ENCODE measurements around the gene TBC1D2.
"Not testable (repeated sequence)": the region's sequence is repeated elsewhere in the genome, so short reads cannot be mapped to it uniquely, and the experiment has no call there.

TBC1D2 gene

GRCh38 chr9:98185021-98185567 lies 70.4 kb downstream of the TBC1D2 start:
- H3K4me3 Mint-ChIP-seq, result no peak overlapping the region
- H3K9me3 Mint-ChIP-seq, result no peaks in the 10 kb centered on the region
- peaks cover 19% of the 10 kb centered on the region for H3K4me1 Mint-ChIP-seq (ENCODE audit: low read depth)
- H3K27me3 Mint-ChIP-seq, result no peaks in the 10 kb centered on the region
- no peaks in the 10 kb centered on the region for H3K36me3 Mint-ChIP-seq (ENCODE audit: low read depth)
- H3K27ac Mint-ChIP-seq, result no peak overlapping the region

DNA sequence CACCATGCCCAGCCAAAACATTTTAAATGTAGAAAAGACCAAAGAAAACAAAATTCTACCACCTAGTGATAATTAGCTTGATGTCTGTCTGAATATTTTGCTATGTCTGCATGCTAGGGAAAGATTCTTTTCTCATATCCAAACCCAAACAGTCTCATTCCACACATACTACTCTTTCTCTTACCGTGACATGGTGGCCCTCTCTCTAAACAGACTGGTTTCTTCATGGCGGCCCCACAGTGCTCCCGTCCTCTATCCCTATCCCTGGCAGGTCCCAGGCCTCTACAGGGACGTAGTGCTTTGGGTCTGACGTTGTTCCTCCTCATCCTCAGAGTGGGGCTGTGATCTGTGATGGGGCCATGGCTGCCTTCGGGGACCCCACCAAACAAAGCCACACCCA lies 71.1 kb downstream of the TBC1D2 start:
- no peaks in the 10 kb centered on the region for H3K9me3 Mint-ChIP-seq
- no peak overlapping the region for H3K4me3 Mint-ChIP-seq
- no peaks in the 10 kb centered on the region for H3K27me3 Mint-ChIP-seq
- H3K27ac Mint-ChIP-seq, result no peak overlapping the region
- no peaks in the 10 kb centered on the region for H3K36me3 Mint-ChIP-seq (ENCODE audit: low read depth)
- peaks cover 18% of the 10 kb centered on the region for H3K4me1 Mint-ChIP-seq (ENCODE audit: low read depth)

GRCh38 chr9:98182889-98183599 lies 72.4 kb downstream of the TBC1D2 start:
- H3K27ac Mint-ChIP-seq, result no peak overlapping the region
- H3K4me1 Mint-ChIP-seq (ENCODE audit: low read depth), result peaks cover 11% of the 10 kb centered on the region
- no peaks in the 10 kb centered on the region for H3K27me3 Mint-ChIP-seq
- H3K36me3 Mint-ChIP-seq (ENCODE audit: low read depth), result no peaks in the 10 kb centered on the region
- no peak overlapping the region for H3K4me3 Mint-ChIP-seq
- no peaks in the 10 kb centered on the region for H3K9me3 Mint-ChIP-seq

GRCh38 chr9:98182069-98182820 lies 73.2 kb downstream of the TBC1D2 start:
- Mint-ChIP-seq H3K27me3 (no peaks in the 10 kb centered on the region), H3K36me3 (ENCODE audit: low read depth) (no peaks in the 10 kb centered on the region), H3K9me3 (no peaks in the 10 kb centered on the region), H3K27ac (peak overlapping the region; percentile 18), H3K4me1 (ENCODE audit: low read depth) (peaks cover 11% of the 10 kb centered on the region), H3K4me3 (no peak overlapping the region)

- Mint-ChIP-seq H3K27me3 (no peaks in the 10 kb centered on the region), H3K4me3 (no peak overlapping the region), H3K9me3 (no peaks in the 10 kb centered on the region), H3K4me1 (ENCODE audit: low read depth) (peaks cover 11% of the 10 kb centered on the region), H3K27ac (peak overlapping the region; percentile 18), H3K36me3 (ENCODE audit: low read depth) (no peaks in the 10 kb centered on the region)
Observed at GRCh38 chr9:98181746-98182068, 73.7 kb downstream of the TBC1D2 start.

DNA sequence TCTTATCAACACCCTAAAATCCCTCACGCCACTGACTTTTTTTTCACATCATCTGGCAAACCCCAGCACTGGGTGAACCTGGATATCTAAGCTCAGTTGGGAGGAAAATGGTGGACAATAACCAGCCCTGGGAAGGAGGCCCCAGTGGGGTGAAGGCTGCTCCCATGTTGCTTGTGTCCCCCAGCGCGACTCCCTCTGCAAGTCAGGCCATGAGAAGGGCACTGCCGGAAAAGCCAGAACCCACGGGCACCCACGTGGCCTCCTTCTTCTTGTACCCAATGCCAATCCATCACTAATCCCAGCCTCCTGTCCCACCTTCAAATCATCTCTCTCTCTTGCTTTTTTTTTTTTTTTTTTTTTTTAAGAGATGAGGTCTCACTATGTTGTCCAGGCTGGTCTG lies 74.5 kb downstream of the TBC1D2 start:
- no peaks in the 10 kb centered on the region for H3K9me3 Mint-ChIP-seq
- H3K36me3 Mint-ChIP-seq (ENCODE audit: low read depth), result no peaks in the 10 kb centered on the region
- no peak overlapping the region for H3K4me3 Mint-ChIP-seq
- H3K4me1 Mint-ChIP-seq (ENCODE audit: low read depth), result peaks cover 11% of the 10 kb centered on the region
- no peaks in the 10 kb centered on the region for H3K27me3 Mint-ChIP-seq
- H3K27ac Mint-ChIP-seq, result no peak overlapping the region

DNA sequence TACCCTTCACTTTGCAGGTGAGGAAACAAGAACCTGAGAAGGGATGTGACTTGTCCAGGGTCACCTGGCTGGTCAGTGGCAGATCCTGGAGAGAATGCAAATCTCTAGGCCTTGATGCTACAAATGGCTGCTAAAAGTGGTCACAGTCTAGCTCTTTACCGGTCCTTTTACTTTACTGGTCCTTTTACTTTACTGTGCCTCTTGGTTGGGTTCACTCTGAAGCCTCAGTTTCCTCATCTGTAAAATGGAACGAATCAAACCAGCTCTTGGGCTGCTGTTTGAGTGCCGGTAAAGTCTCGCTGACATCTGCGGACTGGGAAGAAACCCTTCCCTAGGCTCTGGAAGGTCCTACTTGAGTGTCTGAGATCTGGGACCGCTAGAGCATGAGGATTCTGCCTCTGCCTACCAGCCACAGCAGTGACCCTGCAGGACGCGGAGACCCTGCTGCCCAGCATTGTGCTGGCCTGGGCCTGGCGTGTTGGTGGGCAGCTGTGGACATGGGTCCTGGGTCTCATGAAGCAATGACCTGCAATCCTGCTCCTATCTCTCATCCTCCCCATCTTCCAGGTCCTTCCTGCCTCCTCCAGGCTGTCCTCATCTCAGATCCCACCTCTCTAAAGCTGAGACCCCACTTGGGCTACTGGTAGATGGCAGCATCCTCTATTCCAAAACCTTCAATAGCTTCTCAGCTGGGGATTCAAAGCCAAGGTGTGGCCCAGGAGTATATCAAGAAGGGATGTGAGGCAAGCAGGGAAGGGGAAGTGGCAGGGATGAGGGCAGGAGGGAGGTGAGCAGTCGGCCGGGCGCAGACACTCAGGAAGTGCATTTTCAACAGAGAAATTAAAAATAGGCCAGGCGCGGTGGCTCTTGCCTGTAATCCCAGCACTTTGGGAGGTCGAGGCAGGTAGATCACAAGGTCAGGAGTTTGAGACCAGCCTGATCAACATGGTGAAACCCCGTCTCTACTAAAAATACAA lies 76.3 kb downstream of the TBC1D2 start:
- no peak overlapping the region for H3K27ac Mint-ChIP-seq
- no peak overlapping the region for H3K4me3 Mint-ChIP-seq
- H3K9me3 Mint-ChIP-seq, result no peaks in the 10 kb centered on the region

GRCh38 chr9:98176391-98177259 lies 78.8 kb downstream of the TBC1D2 start:
- no peak overlapping the region for H3K4me3 Mint-ChIP-seq
- H3K27me3 Mint-ChIP-seq, result no peaks in the 10 kb centered on the region
- peaks cover 11% of the 10 kb centered on the region for H3K4me1 Mint-ChIP-seq (ENCODE audit: low read depth)
- no peak overlapping the region for H3K27ac Mint-ChIP-seq
- H3K9me3 Mint-ChIP-seq, result no peaks in the 10 kb centered on the region
- H3K36me3 Mint-ChIP-seq (ENCODE audit: low read depth), result no peaks in the 10 kb centered on the region

More for the DNA sequence above, 76.3 kb downstream of the TBC1D2 start:
- no peaks in the 10 kb centered on the region for H3K27me3 Mint-ChIP-seq
- peaks cover 11% of the 10 kb centered on the region for H3K4me1 Mint-ChIP-seq (ENCODE audit: low read depth)
- no peaks in the 10 kb centered on the region for H3K36me3 Mint-ChIP-seq (ENCODE audit: low read depth)

DNA sequence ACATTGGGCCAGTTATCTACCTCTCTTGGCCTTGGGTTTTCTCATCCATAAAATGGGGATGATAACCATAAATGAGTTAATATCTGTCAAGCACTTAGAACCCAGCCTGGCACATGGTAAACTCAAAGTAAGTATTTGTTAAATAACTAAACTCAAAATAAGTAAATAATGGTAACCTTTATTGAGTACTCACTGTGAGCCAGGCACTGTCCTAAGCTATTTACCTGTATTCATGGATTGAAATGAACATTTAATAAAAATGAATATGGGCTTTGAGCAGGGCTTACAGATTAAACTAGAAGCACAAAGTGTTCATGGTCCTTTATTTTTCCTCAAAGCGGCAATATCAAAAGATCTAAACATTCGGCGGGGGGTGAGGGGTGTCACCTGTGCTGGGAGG lies 79.7 kb downstream of the TBC1D2 start:
- Mint-ChIP-seq H3K27me3 (no peaks in the 10 kb centered on the region), H3K36me3 (ENCODE audit: low read depth) (no peaks in the 10 kb centered on the region), H3K9me3 (no peaks in the 10 kb centered on the region), H3K4me3 (no peak overlapping the region), H3K4me1 (ENCODE audit: low read depth) (peaks cover 11% of the 10 kb centered on the region), H3K27ac (no peak overlapping the region)

DNA sequence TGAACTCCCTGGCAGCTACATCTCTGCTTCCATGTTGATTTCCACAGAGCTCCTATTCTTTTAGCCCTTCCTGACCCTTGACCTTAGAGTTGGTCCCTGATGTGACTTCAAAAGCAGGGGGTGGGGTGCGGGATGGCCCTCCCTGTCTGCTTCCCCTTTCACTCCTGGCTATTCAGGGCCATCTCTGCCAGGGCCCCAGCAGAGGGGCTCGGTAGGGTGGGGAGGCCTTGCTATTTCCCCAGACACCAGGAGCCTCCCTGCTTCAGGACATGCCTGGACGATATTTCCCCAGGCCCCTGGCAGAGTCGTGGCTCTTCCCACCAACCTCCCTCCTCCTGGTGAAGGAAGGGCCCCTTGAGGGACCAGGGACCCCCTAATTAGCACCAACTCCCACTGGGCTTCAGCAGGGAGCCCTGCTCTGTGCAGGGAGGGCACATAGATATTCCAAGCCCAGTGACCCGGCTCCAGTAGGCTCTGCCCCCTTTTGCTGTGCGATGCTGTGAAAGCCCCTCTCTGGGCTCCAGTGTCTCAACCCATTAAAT lies 80.3 kb downstream of the TBC1D2 start:
- Mint-ChIP-seq H3K27me3 (no peaks in the 10 kb centered on the region), H3K27ac (no peak overlapping the region), H3K36me3 (ENCODE audit: low read depth) (no peaks in the 10 kb centered on the region), H3K4me3 (no peak overlapping the region), H3K9me3 (no peaks in the 10 kb centered on the region), H3K4me1 (ENCODE audit: low read depth) (peaks cover 7% of the 10 kb centered on the region)

DNA sequence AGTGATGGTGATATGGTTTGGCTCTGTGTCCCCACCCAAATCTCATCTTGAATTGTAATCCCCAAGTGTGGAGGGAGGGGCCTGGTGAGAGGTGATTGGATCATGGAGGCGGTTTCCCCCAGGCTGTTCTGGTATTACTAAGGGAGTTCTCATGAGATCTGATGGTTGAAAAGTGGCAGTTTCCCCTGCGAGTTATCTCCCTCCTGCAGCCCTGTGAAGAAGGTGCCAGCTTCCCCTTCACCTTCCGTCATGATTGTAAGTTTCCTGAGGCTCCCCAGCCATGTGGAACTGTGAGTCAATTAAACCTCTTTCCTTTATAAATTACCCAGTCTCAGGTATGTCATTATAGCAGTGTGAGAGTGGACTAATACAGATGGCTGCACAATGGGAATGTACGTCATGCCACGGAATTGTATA lies 80.9 kb downstream of the TBC1D2 start:
- not testable (repeated sequence) for H3K27me3 Mint-ChIP-seq; H3K27ac Mint-ChIP-seq; H3K4me3 Mint-ChIP-seq; H3K9me3 Mint-ChIP-seq; H3K36me3 Mint-ChIP-seq (ENCODE audit: low read depth)
- H3K4me1 Mint-ChIP-seq (ENCODE audit: low read depth), result peaks cover 10% of the 10 kb centered on the region

DNA sequence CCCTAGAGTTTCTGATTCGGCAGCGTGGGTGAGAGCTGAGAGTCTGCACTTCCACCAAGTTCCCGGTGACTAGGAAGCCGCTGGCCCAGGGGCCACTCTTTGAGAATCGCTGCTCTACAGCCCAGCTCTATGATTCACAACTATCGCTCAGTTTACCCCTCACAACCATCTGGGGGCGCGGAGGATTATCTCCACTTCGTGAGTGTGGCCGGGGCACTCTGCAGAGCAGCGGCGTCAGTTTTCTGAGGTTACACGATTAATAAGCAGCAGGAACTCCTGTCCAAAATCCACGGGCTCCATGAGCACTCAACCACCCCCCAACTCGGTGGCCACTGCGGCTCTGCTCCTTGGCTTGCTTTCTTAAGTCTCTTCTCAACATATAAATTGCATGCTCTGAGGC lies 82.3 kb downstream of the TBC1D2 start:
- H3K4me3 Mint-ChIP-seq, result no peak overlapping the region
- H3K27me3 Mint-ChIP-seq, result no peaks in the 10 kb centered on the region
- peaks cover 20% of the 10 kb centered on the region for H3K4me1 Mint-ChIP-seq (ENCODE audit: low read depth)
- H3K36me3 Mint-ChIP-seq (ENCODE audit: low read depth), result no peaks in the 10 kb centered on the region
- H3K9me3 Mint-ChIP-seq, result no peaks in the 10 kb centered on the region
- no peak overlapping the region for H3K27ac Mint-ChIP-seq

- Mint-ChIP-seq H3K4me1 (ENCODE audit: low read depth) (peaks cover 20% of the 10 kb centered on the region), H3K9me3 (no peaks in the 10 kb centered on the region), H3K36me3 (ENCODE audit: low read depth) (no peaks in the 10 kb centered on the region), H3K27me3 (no peaks in the 10 kb centered on the region), H3K4me3 (no peak overlapping the region), H3K27ac (no peak overlapping the region)
Observed at GRCh38 chr9:98172604-98173003, 82.8 kb downstream of the TBC1D2 start.
